ENCODE data around the gene ENGASE.

DNA sequence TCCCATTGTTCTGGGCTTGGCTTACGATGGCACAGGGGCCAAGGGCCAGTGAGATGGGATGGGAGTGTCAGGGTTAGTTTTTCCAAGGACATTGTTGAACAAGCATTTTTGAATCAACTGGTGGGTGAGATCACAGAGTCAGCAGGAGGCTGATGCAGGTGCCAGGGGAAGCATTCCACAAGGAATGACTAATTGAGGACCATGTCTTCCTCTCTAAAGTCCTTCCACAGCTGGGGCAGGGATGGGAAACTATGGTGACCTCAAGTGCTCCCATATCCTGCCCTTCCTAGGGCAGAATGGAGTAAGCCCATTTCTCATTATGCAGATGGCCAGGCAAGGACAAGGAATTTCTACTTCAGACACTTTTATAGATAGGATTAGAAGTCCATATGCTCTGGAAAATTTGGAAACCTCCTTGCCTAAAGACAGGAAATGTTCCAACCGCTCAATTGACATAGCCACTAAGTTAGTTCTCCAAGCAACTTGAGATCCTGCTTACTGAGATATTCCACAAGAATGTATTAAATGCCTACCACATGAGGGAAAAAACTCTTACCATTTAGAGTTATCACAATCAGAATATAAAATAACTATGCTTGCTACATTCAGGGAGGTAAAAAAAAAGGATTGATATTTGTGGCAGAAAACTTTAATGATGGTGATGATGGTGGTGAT, 21.2 kb upstream of the ENGASE start:
- TF ChIP-seq EZH2 (IDR thresholded peaks at IDR 0.05; ENCODE audit: insufficient read depth, poor library complexity, severe bottlenecking) = no peak
- TF ChIP-seq EZH2phosphoT487 (IDR thresholded peaks at IDR 0.05; ENCODE audit: insufficient read depth, low read depth) = no peak
